Osteocyte (in vitro differentiated cells): ENCODE data around the gene PSMB9. TPM values are rescaled to one million over a fixed set of nuclear protein-coding genes. Genes with fewer than 3 reads are reported as not detected.
A peak's percentile ranks its signal among the peaks of the same experiment; 100 is the strongest.

ENCODE experiments used
- DNase-seq: peaks from one replicate; pipeline ENCODE4 v3.0.0; 2021; ENCODE audit warnings: mixed read lengths; ENCODE audit not compliant: unreplicated experiment; ENCODE audit errors: extremely low spot score
- H3K27ac Mint-ChIP-seq: one replicate; pipeline ENCODE4 v1.8.0; 2021; ENCODE audit warnings: mild to moderate bottlenecking, mixed read lengths; ENCODE audit not compliant: unreplicated experiment
- H3K27me3 Mint-ChIP-seq: one replicate; pipeline ENCODE4 v1.8.0; 2021; ENCODE audit warnings: mixed read lengths; ENCODE audit not compliant: unreplicated experiment
- H3K36me3 Mint-ChIP-seq: one replicate; pipeline ENCODE4 v1.8.0; 2021; ENCODE audit warnings: mixed read lengths; ENCODE audit not compliant: unreplicated experiment
- H3K4me1 Mint-ChIP-seq: one replicate; pipeline ENCODE4 v1.8.0; 2021; ENCODE audit warnings: mixed read lengths; ENCODE audit not compliant: unreplicated experiment
- H3K4me3 Mint-ChIP-seq: one replicate; pipeline ENCODE4 v1.8.0; 2021; ENCODE audit warnings: mild to moderate bottlenecking, moderate library complexity, mixed read lengths; ENCODE audit not compliant: unreplicated experiment
- H3K9me3 Mint-ChIP-seq: one replicate; pipeline ENCODE4 v1.8.0; 2021; ENCODE audit warnings: mixed read lengths; ENCODE audit not compliant: unreplicated experiment
- total RNA-seq: library from RNA; stranded (reverse); gene quantifications from 2 replicates; pipeline ENCODE4 v1.2.1, GENCODE V29; 2021
- TF ChIP-seq, protein P1 (sequence below): fragments of 200-600 bp; sonication (generic); IDR thresholded peaks from 2 replicates; pipeline ENCODE4 v1.5.0; 2021; ENCODE audit warnings: antibody characterized with exemption, mild to moderate bottlenecking, moderate library complexity

The PSMB9 gene
- total RNA-seq, 1 donor from 2014 or later = 20.8 TPM

DNA sequence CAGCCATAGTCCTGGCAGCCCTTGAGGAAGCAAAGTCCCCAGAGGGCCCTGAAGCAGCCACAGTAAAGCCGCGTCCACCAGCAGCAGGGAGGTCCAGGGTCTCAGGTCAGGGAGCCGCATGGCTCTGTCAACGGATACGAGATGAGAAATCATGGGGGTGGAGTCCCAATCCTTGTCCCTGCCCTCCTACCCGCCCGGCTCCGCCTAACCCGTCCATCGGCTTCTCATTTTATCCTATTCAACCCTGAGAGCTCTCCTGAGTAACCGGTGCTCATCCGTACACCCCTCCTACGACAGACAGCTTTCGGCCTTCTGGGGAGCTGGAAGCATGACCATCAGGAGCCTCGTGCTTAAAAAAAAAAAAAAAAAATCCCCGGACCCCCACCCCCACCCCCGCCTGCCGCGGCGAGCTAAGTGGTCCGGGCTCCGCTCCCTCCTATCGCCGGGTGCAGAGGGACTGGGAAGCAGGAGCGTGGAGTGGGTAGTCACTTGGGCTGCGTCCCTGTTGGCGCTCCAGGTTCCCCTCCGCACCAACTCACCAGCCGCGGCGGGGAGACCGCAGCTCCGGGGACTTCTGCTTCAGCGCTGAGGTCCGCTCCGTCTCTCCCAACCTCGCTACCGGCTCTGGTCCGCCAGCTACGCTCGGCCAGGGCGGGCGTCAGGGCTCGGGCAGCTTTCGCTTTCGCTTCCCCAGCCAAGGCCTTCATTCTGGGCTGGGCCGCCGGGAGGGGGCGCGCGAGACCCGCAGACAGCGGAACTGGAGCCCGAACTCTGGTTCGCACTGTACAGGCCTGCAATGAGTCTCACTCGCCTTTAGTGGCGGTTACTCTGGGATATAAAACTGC is 15.7 kb upstream of the PSMB9 start, which contains the start of gene TAP2:
TSS of gene TAP2 (minus strand) at position 626 of the 845 bp plus-strand sequence. CDS start at position 120, 506 bp downstream.
- Mint-ChIP-seq H3K4me1 (peaks cover 23% of the 10 kb centered on the region), H3K27me3 (no peaks in the 10 kb centered on the region), H3K9me3 (no peaks in the 10 kb centered on the region), H3K36me3 (peaks cover 36% of the 10 kb centered on the region), H3K27ac (peak within 1 kb of the TSS; percentile 89), H3K4me3 (peak within 1 kb of the TSS; percentile 84)
- peak; percentile 99 for DNase-seq
- TF ChIP-seq, protein P1, sequence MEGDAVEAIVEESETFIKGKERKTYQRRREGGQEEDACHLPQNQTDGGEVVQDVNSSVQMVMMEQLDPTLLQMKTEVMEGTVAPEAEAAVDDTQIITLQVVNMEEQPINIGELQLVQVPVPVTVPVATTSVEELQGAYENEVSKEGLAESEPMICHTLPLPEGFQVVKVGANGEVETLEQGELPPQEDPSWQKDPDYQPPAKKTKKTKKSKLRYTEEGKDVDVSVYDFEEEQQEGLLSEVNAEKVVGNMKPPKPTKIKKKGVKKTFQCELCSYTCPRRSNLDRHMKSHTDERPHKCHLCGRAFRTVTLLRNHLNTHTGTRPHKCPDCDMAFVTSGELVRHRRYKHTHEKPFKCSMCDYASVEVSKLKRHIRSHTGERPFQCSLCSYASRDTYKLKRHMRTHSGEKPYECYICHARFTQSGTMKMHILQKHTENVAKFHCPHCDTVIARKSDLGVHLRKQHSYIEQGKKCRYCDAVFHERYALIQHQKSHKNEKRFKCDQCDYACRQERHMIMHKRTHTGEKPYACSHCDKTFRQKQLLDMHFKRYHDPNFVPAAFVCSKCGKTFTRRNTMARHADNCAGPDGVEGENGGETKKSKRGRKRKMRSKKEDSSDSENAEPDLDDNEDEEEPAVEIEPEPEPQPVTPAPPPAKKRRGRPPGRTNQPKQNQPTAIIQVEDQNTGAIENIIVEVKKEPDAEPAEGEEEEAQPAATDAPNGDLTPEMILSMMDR = peak; percentile 97

DNA sequence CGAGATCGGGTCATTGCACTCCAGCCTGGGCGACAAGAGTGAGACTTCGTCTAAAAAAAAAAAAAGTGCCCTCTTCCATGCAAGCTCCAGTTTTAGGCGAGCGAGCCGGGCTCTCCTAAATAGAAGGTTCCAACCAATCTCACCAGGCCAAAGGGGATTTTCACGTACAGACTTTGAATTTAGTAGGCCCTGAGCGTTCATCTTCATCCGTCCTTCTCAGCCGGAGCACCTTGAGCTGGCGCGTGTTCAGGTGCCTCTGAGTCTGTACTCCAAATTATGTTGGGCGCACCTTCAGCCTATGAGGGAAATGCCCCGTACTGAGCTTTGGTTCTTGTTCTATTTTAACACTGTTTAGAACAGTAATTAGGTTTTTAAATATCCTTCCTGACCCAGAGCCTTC is 14.6 kb upstream of the PSMB9 start:
- Mint-ChIP-seq H3K36me3 (peaks cover 34% of the 10 kb centered on the region), H3K27ac (peak overlapping the region; percentile 89), H3K9me3 (no peaks in the 10 kb centered on the region), H3K4me1 (peaks cover 25% of the 10 kb centered on the region), H3K4me3 (no peak overlapping the region), H3K27me3 (no peaks in the 10 kb centered on the region)
- TF ChIP-seq, protein P1 = no peak
- DNase-seq = no peak

DNA sequence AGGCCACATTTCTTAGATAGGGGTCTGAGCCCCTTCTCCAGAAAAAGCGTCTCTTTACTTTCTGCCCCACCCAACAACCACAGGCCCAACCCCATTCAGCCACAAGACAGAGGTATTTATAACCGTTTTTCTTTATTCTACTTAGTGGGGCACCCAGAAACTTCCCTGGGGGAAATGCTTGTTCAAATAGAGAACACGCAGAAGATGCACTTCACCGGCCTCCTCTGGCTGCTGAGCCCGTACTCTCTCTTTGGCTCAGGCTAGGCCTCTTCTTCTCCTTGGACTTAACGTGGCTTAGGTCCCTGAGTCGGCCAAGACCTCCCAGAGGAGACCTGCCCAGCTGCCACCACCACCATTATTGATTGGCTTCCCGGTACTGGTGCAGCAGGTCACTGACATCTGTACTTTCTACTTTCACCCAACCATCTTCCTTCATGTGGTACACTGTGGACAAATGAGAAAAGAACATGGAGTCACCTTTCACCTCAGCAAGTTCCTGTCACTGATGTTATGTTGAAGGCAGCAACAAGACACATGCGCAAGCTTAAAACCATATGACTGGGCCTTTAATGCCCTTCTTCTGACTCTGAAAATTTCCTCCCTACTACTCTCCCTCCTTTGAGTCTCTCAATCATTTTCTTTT is 13.3 kb upstream of the PSMB9 start:
- Mint-ChIP-seq H3K4me1 (peaks cover 30% of the 10 kb centered on the region), H3K4me3 (no peak overlapping the region), H3K9me3 (no peaks in the 10 kb centered on the region), H3K27ac (peak overlapping the region; percentile 89), H3K36me3 (peaks cover 30% of the 10 kb centered on the region), H3K27me3 (no peaks in the 10 kb centered on the region)
- DNase-seq = no peak
- TF ChIP-seq, protein P1 = no peak

DNA sequence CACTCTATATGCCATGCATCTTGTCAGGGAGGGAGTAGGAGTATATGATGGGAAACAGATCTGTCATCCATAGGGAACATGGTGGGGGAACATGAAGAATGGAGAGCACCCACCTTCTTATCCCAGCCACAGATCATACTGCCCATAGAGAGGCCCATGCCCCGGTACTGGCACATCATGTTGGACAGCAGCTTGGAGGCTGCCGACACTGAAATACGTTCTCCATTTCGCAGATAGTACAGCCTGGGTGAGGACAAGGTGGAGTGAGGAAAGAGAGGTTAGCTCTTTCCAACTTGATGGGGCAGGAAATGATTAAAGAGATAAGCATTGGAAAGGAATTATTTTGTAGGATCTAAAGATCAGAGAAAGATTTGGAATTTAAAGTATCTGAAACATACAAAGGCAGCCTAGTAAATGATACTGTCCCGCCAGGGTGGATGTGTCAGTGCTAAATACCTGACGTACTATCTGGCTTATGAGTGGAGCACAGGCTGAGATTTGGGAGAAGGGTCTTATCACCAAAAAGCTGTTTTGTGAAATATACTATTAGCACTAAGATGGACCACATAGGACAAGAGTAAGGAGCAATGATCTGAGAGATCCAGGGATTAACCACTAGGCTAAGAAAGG is 11.9 kb upstream of the PSMB9 start:
- Mint-ChIP-seq H3K4me3 (no peak overlapping the region), H3K4me1 (peaks cover 26% of the 10 kb centered on the region), H3K9me3 (no peaks in the 10 kb centered on the region), H3K27ac (peak overlapping the region; percentile 38), H3K36me3 (peaks cover 31% of the 10 kb centered on the region), H3K27me3 (no peaks in the 10 kb centered on the region)
- no peak for DNase-seq
- TF ChIP-seq, protein P1 = no peak

DNA sequence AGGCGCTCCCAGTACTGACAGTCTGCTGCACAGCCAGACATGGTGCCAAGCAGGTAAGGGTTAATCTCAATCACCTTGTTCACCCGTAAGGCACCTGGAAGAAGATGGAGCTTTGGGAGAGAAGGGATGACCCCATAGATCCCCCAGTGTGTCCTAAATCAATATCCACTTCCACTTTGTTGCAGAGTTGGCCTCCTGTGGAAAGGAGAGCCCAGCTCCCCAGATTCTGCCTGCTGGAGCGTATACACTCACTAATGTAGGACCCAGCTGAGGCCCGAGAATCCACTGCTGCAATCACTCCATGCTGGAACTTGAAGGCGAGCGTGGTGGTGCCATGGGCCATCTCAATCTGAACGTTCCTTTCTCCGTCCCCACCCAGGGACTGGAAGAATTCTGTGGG is 11.3 kb upstream of the PSMB9 start:
- H3K4me3 Mint-ChIP-seq = peak overlapping the region; percentile 96
- no peaks in the 10 kb centered on the region for H3K9me3 Mint-ChIP-seq
- TF ChIP-seq, protein P1 = no peak
- DNase-seq = no peak
- peak overlapping the region; percentile 48 for H3K27ac Mint-ChIP-seq
- no peaks in the 10 kb centered on the region for H3K27me3 Mint-ChIP-seq
- H3K36me3 Mint-ChIP-seq = peaks cover 37% of the 10 kb centered on the region
- H3K4me1 Mint-ChIP-seq = peaks cover 21% of the 10 kb centered on the region
